ENCODE measurements around the gene DCAF16. TPM values are rescaled to one million over a fixed set of nuclear protein-coding genes. Genes with fewer than 3 reads are reported as not detected.

Gene DCAF16
- total RNA-seq, 4 donors from 2014 or later, result 9.0 to 23.3 (median 16.7) TPM

GRCh38 chr4:17760626-17761025, 49.9 kb downstream of the DCAF16 start:
- no peaks in the 10 kb centered on the region for H3K27me3 ChIP-seq
- in situ Hi-C loops (cut with MboI; ENCODE audit: low pct_ligation_motif_present in 1 of 4, low pct_unique_long_range_greater_than_20kb in 1 of 4, low sequenced_read_pairs in 3 of 4), result no loop called here
- TF ChIP-seq CTCF (IDR thresholded peaks at IDR 0.05) (no peak), EP300 (IDR thresholded peaks at IDR 0.05; ENCODE audit: low read depth) (no peak), POLR2A (IDR thresholded peaks at IDR 0.05) (no peak), POLR2AphosphoS5 (IDR thresholded peaks at IDR 0.05) (no peak)
- no peaks in the 10 kb centered on the region for H3K36me3 ChIP-seq
- H3K9me3 ChIP-seq, result no peaks in the 10 kb centered on the region
- intact Hi-C loops (cut with DNase I; ENCODE audit: low total_unique reads), result no loop called here
- no peak overlapping the region for H3K27ac ChIP-seq
- DNase-seq, result no peak
- H3K4me3 ChIP-seq, result no peak overlapping the region
- H3K4me1 ChIP-seq, result no peaks in the 10 kb centered on the region
- 81 to 84% methylated on average over 6 of the region's 6 CpGs for WGBS, 2 donors (ENCODE audit: low coverage in 1 of 2)

GRCh38 chr4:17758485-17758884, 52.1 kb downstream of the DCAF16 start:
- Histone ChIP-seq H3K4me3 (no peak overlapping the region), H3K9me3 (no peaks in the 10 kb centered on the region), H3K27me3 (no peaks in the 10 kb centered on the region), H3K36me3 (no peaks in the 10 kb centered on the region), H3K27ac (no peak overlapping the region), H3K4me1 (no peaks in the 10 kb centered on the region)
- in situ Hi-C loops (cut with MboI; ENCODE audit: low pct_ligation_motif_present in 1 of 4, low pct_unique_long_range_greater_than_20kb in 1 of 4, low sequenced_read_pairs in 3 of 4), result no loop called here
- TF ChIP-seq EP300 (IDR thresholded peaks at IDR 0.05; ENCODE audit: low read depth), result no peak
- no peak for TF ChIP-seq POLR2AphosphoS5 (IDR thresholded peaks at IDR 0.05)
- TF ChIP-seq CTCF (IDR thresholded peaks at IDR 0.05), result no peak
- TF ChIP-seq POLR2A (IDR thresholded peaks at IDR 0.05), result no peak
- no peak for DNase-seq
- 46 to 52% methylated on average over 5 of the region's 5 CpGs for WGBS, 2 donors (ENCODE audit: low coverage in 1 of 2)
- intact Hi-C loops (cut with DNase I; ENCODE audit: low total_unique reads), result no loop called here

- H3K4me3 ChIP-seq, result no peak overlapping the region
- TF ChIP-seq POLR2AphosphoS5 (IDR thresholded peaks at IDR 0.05) (no peak), CTCF (IDR thresholded peaks at IDR 0.05) (no peak), EP300 (IDR thresholded peaks at IDR 0.05; ENCODE audit: low read depth) (no peak), POLR2A (IDR thresholded peaks at IDR 0.05) (no peak)
- H3K36me3 ChIP-seq, result no peaks in the 10 kb centered on the region
- no peaks in the 10 kb centered on the region for H3K4me1 ChIP-seq
- DNase-seq, result no peak
- in situ Hi-C loops (cut with MboI; ENCODE audit: low pct_ligation_motif_present in 1 of 4, low pct_unique_long_range_greater_than_20kb in 1 of 4, low sequenced_read_pairs in 3 of 4) (no loop called here), intact Hi-C loops (cut with DNase I; ENCODE audit: low total_unique reads) (no loop called here)
- H3K27ac ChIP-seq, result no peak overlapping the region
- H3K27me3 ChIP-seq, result no peaks in the 10 kb centered on the region
- WGBS, 2 donors (ENCODE audit: low coverage in 1 of 2), result 64 to 69% methylated on average over 1 of the region's 1 CpG
- no peaks in the 10 kb centered on the region for H3K9me3 ChIP-seq
Measured at GRCh38 chr4:17757621-17758020, 52.9 kb downstream of the DCAF16 start.

- H3K27me3 ChIP-seq, result no peaks in the 10 kb centered on the region
- no peaks in the 10 kb centered on the region for H3K9me3 ChIP-seq
- H3K4me3 ChIP-seq, result no peak overlapping the region
- H3K27ac ChIP-seq, result no peak overlapping the region
- no peaks in the 10 kb centered on the region for H3K36me3 ChIP-seq
- in situ Hi-C loops (cut with MboI; ENCODE audit: low pct_ligation_motif_present in 1 of 4, low pct_unique_long_range_greater_than_20kb in 1 of 4, low sequenced_read_pairs in 3 of 4), result no loop called here
- no peak for DNase-seq
- WGBS, 2 donors (ENCODE audit: low coverage in 1 of 2), result 84 to 94% methylated on average over 2 of the region's 2 CpGs
- intact Hi-C loops (cut with DNase I; ENCODE audit: low total_unique reads), result no loop called here
- H3K4me1 ChIP-seq, result no peaks in the 10 kb centered on the region
- TF ChIP-seq POLR2AphosphoS5 (IDR thresholded peaks at IDR 0.05), result no peak
- TF ChIP-seq CTCF (IDR thresholded peaks at IDR 0.05), result no peak
- TF ChIP-seq POLR2A (IDR thresholded peaks at IDR 0.05), result no peak
- no peak for TF ChIP-seq EP300 (IDR thresholded peaks at IDR 0.05; ENCODE audit: low read depth)
Measured at GRCh38 chr4:17753646-17754045, 56.9 kb downstream of the DCAF16 start.

Other genes with a start within 250 kb of the DCAF16 start
- gene LAP3, start 233.6 kb downstream of the DCAF16 start, total RNA-seq, result 10 to 100 TPM; 53.5 to 85.0 (median 56.0) TPM
- gene MED28, start 196.1 kb downstream of the DCAF16 start, total RNA-seq, result 10 to 100 TPM; 11.1 to 25.5 (median 19.4) TPM
- gene FAM184B, start 29.1 kb downstream of the DCAF16 start, total RNA-seq, result under 1 TPM; 0.14 to 0.75 (median 0.18) TPM
- 1 to 10 TPM in 1 of 4 donors, under 1 TPM in 2, not detected in 1; 0.48 to 3.2 (median 0.96) TPM for gene NCAPG, start 222 bp upstream of the DCAF16 start, total RNA-seq
- 100 to 1,000 TPM in 1 of 4 donors, 10 to 100 TPM in 3; 14.7 to 162 (median 28.5) TPM for gene LCORL, start 211.0 kb upstream of the DCAF16 start, total RNA-seq

All from transverse colon (tissue), 4 donors.